Measurements from ENCODE around the gene CFAP61.

DNA sequence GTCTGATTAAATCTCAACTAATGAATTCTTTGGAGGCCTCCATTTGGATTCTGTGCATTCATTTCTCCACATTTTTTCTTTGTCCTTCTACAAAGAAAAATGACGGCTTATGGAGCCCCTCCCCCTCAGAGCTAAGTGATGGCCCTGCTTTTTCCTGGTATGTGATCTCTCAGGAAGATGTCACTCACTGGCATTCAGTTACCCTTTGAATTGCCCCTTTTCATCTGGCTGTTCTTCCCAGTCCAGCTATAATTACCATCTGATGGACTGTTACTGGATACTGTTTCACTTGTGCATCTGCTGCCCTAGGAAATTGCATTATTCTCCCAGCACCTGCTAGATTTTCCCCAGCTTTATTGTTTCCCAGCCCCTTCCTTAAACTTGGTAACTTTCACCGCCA is 151.9 kb downstream of the CFAP61 start:
- TF ChIP-seq, protein P1, sequence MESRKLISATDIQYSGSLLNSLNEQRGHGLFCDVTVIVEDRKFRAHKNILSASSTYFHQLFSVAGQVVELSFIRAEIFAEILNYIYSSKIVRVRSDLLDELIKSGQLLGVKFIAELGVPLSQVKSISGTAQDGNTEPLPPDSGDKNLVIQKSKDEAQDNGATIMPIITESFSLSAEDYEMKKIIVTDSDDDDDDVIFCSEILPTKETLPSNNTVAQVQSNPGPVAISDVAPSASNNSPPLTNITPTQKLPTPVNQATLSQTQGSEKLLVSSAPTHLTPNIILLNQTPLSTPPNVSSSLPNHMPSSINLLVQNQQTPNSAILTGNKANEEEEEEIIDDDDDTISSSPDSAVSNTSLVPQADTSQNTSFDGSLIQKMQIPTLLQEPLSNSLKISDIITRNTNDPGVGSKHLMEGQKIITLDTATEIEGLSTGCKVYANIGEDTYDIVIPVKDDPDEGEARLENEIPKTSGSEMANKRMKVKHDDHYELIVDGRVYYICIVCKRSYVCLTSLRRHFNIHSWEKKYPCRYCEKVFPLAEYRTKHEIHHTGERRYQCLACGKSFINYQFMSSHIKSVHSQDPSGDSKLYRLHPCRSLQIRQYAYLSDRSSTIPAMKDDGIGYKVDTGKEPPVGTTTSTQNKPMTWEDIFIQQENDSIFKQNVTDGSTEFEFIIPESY (IDR thresholded peaks at IDR 0.05; ENCODE audit: borderline replicate concordance, low read depth), result no peak
- TF ChIP-seq CTCF (IDR thresholded peaks at IDR 0.05) (no peak), IRF3 (IDR thresholded peaks at IDR 0.05; ENCODE audit: low read depth, low read length) (no peak), TEAD4 (IDR thresholded peaks at IDR 0.05; ENCODE audit: borderline replicate concordance, insufficient read depth) (no peak), RFX5 (IDR thresholded peaks at IDR 0.05; ENCODE audit: low read length) (no peak), YY1 (IDR thresholded peaks at IDR 0.05; ENCODE audit: low read depth) (no peak), POLR2AphosphoS5 (IDR thresholded peaks at IDR 0.05; ENCODE audit: low read depth, low read length) (no peak), JUND (IDR thresholded peaks at IDR 0.05) (no peak), FOXM1 (IDR thresholded peaks at IDR 0.05; ENCODE audit: low read depth) (no peak)
- TF ChIP-seq, protein P2, sequence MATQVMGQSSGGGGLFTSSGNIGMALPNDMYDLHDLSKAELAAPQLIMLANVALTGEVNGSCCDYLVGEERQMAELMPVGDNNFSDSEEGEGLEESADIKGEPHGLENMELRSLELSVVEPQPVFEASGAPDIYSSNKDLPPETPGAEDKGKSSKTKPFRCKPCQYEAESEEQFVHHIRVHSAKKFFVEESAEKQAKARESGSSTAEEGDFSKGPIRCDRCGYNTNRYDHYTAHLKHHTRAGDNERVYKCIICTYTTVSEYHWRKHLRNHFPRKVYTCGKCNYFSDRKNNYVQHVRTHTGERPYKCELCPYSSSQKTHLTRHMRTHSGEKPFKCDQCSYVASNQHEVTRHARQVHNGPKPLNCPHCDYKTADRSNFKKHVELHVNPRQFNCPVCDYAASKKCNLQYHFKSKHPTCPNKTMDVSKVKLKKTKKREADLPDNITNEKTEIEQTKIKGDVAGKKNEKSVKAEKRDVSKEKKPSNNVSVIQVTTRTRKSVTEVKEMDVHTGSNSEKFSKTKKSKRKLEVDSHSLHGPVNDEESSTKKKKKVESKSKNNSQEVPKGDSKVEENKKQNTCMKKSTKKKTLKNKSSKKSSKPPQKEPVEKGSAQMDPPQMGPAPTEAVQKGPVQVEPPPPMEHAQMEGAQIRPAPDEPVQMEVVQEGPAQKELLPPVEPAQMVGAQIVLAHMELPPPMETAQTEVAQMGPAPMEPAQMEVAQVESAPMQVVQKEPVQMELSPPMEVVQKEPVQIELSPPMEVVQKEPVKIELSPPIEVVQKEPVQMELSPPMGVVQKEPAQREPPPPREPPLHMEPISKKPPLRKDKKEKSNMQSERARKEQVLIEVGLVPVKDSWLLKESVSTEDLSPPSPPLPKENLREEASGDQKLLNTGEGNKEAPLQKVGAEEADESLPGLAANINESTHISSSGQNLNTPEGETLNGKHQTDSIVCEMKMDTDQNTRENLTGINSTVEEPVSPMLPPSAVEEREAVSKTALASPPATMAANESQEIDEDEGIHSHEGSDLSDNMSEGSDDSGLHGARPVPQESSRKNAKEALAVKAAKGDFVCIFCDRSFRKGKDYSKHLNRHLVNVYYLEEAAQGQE (IDR thresholded peaks at IDR 0.05; ENCODE audit: low read depth, low read length), result no peak
- TF ChIP-seq, protein P3, sequence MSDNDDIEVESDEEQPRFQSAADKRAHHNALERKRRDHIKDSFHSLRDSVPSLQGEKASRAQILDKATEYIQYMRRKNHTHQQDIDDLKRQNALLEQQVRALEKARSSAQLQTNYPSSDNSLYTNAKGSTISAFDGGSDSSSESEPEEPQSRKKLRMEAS (IDR thresholded peaks at IDR 0.05; ENCODE audit: low read depth), result no peak
